GM21367 (cell line): ENCODE data around the gene UBE2D1.
"Not testable (repeated sequence)": the region's sequence is repeated elsewhere in the genome, so short reads cannot be mapped to it uniquely, and the experiment has no call there.

Experiments used
- ATAC-seq: cut with Tn5 transposase; IDR thresholded peaks from one replicate; pipeline ENCODE4 v1.9.1; 2021; ENCODE audit not compliant: unreplicated experiment

Gene UBE2D1

GRCh38 chr10:58373442-58373827 is 38.6 kb downstream of the UBE2D1 start:
- ATAC-seq: no peak

GRCh38 chr10:58382489-58382995 is 47.7 kb downstream of the UBE2D1 start:
- no peak for ATAC-seq

- ATAC-seq: peak; percentile 63
Observed at GRCh38 chr10:58384095-58384494, 49.3 kb downstream of the UBE2D1 start.

DNA sequence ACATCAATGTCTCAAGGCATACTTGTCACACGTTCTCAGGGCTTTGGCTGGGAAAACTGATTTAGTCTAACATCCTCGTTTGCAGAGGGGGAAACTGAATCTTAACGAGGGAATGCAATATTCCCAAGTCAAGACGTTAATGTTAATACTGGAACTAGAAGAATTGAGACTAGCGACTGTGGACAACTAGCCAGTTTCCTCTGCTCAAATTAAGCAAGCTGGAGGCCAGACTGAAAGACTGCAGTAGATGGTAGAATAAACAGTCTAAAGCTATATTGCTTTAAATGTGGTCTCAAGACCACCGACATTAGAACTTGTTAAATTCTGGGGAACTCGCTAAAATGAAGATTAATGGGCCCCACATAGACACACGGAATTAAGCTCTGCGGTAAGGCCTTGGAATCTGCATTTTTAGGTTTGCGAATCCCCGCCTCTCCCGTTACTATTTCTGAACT is 49.8 kb downstream of the UBE2D1 start:
- ATAC-seq: no peak

DNA sequence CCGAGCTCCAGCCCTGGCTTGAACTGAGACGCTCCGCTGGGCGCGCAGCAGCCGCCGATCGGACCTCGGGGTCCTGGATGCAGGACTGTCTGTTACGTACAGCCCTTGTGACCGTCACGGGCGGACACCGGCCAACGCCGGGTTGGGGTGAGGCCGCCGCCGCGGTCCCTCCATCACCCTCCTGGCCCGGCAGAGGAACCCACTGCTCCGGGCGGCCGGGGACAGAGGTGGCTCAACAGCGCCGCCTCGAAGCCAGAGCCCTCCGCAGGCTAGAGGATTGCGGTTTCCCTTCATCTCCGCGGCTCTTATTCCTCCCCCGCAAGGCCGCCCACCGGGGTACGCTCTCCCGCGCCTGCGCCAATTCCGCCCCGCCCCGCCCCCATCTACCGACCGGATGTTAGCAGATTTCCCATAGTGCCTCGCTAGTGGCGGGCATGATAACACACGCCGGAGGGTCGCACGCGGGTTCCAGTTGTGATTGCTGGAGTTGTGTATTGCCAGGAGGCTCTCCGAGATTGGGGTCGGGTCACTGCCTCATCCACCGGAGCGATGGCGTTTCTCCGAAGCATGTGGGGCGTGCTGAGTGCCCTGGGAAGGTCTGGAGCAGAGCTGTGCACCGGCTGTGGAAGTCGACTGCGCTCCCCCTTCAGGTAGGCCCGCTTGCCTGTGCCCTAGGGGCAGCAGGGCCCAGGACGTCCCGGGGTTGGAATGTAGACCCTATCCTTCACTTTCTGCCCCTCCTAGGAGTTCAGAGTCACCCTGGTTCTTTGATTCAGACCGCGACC is 50.4 kb downstream of the UBE2D1 start, which contains the start of gene TFAM:
Gene TFAM, plus strand, starts transcription at position 412 of the 785 bp plus-strand sequence. Its CDS starts 138 bp downstream, at position 550.
- peak; percentile 79 for ATAC-seq

- peak; percentile 3 for ATAC-seq
Observed at GRCh38 chr10:58385784-58386112, 50.9 kb downstream of the UBE2D1 start.

GRCh38 chr10:58389024-58389423 is 54.2 kb downstream of the UBE2D1 start:
- ATAC-seq: no peak

DNA sequence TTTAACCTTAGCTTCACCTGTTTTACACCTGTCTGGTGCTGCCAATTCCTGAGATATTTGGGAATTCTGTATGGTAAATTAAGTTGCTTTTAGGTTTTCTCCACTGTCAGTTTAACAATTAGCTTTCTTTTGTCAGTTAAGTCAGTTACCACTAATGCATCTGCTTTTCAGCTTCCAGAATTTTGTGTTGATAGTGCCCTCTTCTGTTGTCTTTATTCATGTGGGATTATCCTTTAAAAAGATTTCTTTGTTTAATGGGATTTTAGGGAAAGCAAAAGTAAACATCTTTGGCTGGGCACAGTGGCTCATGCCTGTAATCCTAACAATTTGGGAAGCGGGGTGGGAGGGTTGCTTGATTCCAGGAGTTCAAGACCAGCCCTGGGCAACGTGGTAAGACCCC is 58.5 kb downstream of the UBE2D1 start:
- no peak for ATAC-seq

GRCh38 chr10:58394471-58394870 is 59.7 kb downstream of the UBE2D1 start:
- no peak for ATAC-seq

DNA sequence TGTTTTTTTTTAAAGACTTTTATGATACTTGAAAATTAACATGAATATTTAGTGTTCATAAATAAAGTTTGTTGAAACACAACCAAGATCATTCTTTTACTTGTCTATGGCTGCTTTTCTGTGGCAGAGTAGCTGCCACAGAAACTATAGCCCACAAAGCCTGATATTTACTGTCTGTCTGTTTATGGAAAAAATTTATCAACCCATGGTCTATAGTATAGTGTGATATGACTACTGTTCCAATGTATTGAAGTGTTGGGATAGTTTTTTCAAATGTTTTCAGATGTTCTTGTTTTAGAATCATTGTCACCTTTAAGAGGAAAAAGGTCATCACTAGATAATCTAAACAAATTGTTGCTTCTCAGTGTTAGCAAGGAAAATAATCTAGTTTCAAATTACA is 61.3 kb downstream of the UBE2D1 start:
- ATAC-seq: no peak

- ATAC-seq: no peak
Observed at GRCh38 chr10:58397830-58398229, 63.0 kb downstream of the UBE2D1 start.

DNA sequence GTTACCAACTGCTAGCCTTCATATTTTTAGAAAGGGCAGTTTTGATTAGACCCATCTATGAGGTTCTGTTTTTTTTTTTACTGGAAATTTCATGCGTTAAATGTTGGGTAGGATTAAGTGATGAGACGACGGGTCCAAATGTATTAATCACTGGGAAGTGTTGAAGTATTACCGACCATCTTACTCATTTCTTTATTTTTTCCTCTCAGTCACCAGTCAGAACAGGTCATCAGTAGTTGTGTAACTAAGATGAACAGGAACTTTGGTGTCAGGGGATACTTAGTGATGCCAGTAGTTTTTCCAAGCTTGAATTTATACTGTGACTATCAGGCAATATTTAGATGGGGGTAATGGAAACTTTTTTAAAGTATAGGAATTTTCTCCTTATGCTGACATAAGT is 64.6 kb downstream of the UBE2D1 start:
- ATAC-seq: no peak

DNA sequence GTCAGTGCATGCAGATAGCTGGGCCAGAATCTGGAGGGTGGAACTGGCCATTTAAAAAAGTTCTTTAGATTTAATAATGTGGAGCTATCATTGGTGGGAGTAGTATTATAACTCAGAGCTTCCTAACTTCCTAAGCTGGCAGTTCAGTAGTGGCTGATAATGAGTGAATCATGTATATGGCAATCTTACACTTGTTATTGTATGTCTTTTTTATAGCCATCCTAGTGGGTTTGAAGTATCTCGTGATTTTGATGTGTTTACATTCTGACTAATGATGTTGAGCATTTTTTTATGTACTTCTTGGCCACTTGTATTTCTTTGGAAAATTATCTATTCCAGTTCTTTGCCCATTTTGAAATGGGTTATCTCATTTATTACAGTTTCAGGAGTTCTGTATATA is 65.8 kb downstream of the UBE2D1 start:
- ATAC-seq: no peak

DNA sequence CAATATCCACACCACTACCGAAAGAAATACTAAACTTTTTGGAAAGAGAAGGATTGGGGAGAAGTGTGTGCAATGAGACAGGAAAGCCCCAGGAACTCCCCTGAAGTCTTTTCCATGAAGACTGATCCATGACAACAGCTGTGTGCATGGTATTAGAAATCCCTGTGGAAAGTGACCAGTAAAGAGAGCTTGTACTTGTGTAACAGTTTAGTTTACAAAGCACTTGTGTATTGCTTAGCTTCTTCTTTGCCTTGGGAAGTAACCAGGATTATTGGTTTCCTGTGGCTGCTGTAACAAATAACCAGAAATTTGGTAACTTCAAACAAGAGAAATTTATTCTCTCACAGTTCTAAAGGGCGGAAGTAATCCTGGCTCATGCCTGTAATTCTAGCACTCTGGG is 69.2 kb downstream of the UBE2D1 start:
- no peak for ATAC-seq

DNA sequence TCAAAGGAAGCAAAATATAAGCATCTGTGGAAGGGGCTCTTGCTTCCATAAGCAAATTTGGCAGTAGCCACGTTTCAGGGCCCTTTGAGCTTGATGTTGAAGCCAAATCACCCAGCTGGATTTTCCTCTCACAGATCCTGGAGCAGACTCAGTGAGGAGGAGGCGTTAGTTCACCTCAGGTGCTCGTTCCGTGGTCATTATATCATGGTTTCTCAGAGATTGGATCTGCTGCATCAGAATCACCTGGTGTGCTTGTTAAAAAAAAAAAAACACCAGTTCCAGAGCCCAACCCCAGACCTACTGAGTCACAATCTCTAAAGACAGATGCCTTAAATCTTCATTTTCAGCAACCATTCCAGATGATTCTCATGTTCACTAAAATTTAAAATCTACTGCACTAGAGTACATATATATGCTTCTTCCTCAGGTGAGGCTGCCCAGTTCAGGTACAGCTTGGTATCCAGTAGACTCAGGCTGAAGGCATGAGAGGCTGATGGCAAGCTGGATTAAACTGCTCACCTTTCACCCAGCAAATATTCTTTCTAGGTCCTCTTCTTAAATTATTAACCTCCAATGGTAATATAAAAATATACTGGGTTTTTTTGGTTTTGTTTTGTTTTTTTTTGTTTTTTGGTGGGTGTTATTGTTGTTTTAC is 75.3 kb downstream of the UBE2D1 start:
- ATAC-seq: no peak

DNA sequence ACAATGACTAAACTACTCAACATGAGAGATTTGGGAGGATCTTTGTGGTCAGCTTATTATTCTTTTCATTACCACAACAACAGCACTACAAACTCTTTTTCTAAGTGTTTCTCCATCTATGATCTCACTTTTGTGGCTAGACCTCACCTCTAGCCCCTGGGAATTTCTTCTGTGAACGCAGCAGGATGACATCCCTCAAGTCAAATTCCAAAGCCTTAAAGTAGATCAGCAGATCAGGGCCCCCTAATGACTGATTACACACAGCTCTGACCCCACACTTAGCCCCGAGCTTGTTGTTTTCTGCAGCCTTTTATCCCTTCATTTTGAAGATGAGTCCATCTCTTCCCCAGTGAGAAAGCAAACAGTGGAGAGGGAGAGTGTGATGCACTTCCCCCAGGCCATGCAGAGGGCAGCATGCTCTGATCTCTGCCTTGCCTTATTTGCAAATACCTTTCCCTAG is 77.7 kb downstream of the UBE2D1 start:
- ATAC-seq: no peak

DNA sequence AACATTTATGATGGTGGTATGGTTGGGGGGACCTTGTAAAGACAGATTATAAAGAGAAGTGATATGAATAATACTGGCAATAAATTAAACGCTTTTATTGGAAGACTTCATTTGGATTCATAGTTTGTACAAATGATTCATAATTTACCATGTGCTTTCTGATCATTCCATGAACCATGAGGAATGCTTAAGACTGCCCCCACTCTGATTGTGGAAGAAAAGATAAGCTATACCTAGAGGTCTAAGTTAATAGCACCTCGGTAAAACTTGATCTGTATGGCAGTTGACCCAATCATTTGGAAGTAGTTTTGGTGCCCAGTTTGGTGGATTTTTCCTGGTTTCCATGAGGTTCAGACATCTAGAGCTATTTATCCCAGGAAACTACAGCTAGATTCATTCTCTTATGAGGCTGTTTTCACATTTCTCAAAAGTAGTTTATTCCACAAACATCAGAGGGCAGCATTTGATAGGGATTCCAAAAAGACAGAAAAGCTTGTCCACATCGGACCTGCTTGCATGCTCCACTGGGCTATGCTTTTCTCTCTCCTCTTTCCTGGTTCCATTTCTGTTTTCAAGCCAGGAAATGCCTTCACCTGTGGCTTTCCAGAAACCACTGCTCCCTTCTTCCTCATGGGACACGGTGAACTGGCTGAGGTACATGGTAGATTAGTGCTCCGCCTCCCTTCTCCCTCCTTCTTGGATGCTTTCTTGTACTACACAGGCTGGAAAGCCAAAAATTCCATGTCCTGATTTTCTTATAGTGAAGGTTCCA is 79.7 kb downstream of the UBE2D1 start:
- ATAC-seq: no peak

DNA sequence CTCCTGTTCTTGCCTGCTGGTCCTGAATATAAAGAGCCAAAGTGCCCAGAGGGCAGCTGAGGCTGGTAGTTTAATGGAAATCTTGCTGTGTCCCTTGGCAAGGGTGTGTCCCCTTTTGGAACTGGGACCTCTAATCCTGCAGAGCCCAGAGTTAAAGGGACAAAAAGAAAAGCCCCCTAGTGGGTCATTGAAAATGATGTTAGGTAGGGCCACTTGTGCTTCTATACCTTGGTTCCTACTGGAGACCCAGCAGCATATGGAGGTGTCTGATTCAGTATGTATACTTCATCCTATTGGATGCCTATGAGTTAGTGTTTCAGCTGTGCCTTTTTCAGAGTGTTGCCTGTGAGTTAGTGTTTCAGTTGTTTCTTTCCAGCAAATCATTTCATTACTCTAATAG is 81.0 kb downstream of the UBE2D1 start:
- ATAC-seq: no peak

- not testable (repeated sequence) for ATAC-seq
Observed at GRCh38 chr10:58417902-58418301, 83.1 kb downstream of the UBE2D1 start.
